NCI-H82 treated with DMSO at 0.1 percent for 48 hours (cell line): ENCODE data around the gene JMY.

Experiments used
- DNase-seq: peaks from one replicate; lab custom pipeline; 2025; ENCODE audit not compliant: unreplicated experiment; lab: John Stamatoyannopoulos, UW

JMY gene

DNA sequence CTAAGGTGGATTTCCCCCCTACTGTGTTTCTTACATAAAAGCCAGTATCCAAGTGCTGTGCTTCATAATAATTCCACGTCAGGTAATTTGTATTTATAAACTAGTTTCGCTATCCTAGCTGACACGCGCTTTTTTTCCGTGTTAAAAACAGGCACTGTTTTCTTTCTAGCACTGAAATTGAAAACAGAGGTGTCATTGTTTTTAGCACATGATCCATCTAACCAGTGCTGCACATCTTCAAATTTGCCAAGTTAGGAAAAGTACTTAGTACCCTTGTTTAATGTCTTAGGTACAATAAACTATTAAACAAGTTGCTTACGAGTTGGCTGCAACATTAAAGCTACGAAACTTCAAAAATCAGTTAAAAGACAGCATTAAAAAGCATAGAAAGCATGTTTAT is 49.9 kb downstream of the JMY start:
- no peak for DNase-seq

DNA sequence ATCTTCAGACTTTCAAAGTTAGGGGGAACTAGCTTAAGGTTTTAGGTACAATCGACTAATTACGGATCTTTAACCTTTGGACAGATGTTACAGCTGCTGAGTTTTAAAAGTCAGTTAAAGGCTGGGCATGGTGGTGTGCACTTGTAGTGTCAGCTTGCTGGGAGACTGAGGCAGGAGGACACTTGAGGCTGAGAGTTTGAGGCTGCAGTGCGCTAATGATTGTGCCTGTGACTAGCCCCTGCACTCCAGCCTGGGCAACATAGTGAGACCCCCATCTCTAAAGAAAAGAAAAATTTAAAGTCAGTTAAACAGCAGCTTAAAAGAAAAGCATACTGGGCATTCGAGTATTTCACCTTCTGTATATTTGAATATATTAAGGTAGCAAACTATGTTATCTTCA is 51.4 kb downstream of the JMY start:
- no peak for DNase-seq

DNA sequence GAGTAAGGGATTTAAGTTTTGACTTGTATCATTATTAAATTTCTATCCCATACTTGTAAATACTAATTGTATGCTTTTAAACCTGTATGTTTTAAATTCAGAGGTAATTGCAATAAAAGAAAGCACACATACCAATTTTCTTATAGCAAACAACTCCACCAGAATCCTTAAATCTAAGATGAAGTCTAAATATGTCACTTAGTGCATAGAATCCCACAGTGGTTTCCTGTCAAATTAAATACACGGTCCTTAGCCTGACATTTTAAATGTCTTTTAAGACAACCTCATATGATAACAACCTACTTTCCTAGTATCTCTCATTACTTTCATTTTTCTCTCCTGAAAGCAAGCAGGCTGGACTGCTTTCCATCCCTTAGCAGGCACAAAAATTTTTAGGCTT is 52.0 kb downstream of the JMY start:
- DNase-seq: no peak

DNA sequence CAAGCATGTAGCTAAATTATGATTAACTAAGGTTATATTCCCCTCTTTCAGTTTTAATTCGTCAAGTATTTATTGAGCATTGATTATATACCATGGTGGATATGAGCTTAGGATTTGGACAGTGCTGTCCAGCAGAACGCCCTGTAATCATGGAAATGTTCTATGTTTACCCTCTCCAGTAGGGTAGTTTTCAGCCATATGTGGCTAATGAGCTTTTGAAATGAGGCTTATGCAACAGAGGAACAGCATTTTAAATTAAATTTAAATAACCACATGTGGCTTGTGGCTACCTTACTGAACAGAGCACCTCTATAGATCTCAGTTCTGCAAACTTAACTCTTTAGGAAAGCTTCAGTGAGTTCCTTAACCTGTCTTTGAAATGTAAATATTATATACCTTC is 59.1 kb downstream of the JMY start:
- DNase-seq: no peak

DNA sequence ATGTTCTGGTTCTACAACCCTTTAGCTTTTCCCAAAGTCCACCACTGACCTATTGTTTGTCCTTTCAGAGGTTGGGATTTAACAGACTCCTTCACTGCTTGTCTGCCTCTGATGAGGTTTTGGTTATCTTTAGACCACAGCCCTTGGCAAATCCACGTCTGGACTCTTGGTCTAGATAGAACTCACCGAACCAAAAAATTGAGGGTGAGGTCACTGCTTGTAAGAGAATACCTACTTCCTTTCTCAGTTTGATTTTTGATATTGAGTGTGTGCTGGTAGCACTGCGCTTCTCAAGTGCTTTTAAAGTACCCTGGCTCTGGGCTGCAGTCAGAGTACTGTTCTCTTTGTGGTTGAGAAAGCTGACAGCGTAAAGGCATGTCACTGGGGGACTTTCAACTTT is 61.7 kb downstream of the JMY start:
- no peak for DNase-seq

DNA sequence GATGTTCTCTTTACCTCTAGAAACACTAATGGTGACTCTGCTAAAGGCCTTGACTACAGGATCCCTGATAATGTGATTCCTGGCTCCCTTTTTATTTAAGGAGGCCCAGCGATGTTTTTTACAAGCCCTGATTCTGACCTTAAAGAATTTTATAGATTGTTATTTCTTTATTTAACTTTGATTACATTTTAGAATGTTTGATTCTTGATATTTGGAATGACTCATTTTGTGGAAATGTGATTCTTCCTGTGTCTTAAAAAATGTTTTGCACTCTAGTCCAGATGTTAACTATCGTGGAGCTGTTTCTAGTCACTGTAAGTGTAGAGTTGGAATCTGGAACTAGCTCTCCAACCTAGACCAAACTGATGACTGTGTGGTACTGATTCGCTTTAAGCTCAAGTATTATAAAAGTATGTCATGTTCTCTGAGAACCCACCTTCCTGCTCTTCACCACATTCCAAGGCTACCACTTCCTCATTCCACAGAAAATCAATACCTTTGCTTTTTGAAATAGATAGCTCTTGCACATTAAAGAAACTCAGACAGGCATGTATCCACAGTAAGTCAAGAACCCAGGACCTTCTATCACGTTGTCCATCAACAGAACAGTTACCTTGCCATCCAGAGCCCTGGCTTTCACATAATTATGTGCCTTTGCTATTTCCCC is 65.2 kb downstream of the JMY start:
- DNase-seq: no peak

DNA sequence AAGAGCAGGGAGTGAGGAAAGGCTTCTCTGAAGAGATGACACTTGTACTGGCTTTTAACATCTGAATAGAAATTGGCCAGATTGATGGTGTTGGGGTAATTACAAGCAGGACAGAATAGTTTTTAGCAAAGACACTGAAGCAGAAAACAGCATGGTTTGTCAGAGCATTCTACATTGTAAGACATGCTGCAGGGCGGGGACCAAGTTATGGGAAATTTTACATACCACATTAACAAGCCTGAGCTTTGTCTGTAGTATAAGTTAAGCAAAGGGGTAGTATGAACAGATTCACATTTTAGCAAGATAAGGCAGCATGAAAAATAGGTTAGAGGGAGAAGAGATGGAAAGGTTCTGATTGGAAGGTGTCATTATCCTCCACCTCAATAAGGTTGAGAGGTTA is 66.5 kb downstream of the JMY start:
- DNase-seq: no peak

DNA sequence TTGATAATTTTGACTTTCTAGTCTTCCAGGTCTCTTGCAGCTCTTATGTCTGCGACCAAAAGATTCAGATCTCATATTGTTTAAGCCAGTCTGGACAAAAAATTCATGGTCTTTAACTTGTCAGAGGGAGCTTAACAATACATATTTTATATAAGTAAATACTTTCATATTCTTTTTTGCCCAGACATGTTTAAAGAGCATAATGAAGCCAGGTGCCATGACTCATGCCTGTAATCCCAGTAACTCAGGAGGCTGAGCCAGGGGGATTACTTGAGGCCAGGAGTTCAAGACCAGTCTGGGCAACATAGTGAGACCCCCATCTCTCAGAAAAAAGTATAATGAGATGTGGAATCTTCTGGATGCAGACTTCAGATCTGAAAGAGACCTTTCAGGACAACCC is 69.8 kb downstream of the JMY start:
- DNase-seq: no peak

DNA sequence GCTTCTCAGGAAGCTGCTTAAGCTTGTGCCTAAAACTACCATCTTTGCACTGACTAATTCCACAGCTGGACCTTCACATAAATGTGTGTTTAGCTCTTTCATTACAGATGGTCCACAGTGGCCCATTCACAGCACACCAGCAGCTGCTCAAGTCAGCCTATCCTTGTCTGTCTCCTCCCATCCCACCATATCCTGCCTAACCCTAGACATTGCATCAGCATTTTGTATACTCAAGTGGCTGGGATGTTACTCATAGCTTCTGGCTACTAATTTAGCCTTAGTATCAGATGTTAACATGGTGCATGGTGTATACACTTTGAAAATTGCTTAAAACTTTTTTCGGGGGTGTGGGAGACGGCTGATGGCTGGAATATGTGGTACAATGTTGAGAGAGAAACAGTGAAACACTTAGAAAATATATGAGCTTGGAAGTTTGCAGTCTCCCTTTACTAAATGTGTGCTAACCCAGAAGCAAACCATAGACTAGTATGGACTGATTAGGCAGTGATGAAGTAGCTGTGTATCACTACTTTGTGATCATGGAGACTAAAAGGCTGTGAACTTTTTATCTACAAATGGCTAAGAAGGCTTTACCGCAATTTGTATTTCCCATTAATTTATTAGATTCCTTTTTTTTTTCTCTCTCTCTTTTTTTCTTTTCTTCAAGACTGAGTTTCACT is 83.1 kb downstream of the JMY start:
- DNase-seq: no peak

DNA sequence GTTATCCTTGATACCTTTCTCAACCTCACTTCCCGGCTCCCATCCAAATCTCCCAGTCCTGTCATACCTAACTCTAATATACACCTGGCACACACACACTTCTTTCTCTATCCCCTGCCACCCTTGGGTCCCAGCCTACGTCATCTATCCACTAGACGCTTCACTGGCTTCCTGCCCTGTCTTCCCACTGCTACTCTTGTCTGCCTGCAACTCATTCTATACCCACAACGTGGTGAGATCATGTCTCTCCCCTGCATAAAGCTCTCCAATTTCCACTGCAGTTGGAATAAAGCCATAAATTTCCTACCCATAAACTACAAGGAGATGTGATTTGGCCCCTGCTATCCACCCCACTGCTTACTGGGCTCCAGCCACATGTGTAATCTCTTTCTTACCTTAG is 93.5 kb downstream of the JMY start:
- DNase-seq: no peak

DNA sequence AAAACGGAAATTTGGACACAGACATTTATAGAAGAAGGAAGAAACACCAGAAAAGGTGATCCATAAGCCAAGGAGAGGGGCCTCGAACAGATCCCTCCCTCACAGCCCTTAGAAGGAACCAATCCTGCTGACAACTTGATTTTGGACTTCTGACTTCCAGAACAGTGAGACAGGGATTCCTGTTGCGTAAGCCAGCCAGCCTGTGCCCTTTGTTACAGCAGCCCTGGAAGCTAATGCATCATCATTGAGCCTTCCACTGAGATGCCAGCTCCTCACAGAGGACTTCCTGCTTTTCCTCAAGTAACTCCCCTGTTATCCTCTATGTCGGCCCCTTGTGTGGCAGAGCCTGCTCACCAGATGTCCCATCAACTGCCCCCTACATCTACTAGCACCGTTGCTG is 94.1 kb downstream of the JMY start:
- DNase-seq: no peak

DNA sequence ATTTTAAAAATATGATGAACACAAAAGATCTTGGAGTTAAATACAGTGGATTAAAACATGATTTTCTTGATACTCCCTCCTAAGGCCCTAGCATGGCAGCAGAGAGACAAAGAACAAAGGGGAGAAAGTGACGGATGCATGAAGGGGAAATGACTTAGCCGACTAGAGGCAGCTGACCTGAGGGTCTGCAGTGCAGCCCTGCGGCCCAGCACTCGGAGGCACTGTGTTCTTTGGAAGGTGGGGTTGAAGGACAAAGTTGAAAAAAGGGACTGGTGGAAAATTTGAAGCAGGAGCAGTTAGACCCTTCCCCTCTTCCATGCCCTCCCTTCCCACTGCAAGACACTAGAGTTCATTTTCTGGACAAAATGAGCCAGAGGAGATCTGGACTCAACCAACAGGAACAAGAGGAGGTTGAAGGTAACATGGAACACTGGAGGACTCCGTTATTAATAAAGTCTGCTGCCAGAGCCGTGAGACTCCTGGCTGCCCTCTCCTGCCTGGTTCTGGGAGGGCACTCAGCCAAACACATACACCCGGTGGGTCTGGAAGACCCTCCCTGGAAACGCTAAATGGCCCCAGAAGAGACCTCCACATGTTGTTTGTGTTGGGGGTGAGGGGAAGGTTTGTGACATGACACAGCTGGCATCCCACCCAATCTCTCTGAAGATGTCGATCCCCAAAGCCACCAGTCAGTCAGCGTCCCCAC is 98.1 kb downstream of the JMY start:
- DNase-seq: no peak

DNA sequence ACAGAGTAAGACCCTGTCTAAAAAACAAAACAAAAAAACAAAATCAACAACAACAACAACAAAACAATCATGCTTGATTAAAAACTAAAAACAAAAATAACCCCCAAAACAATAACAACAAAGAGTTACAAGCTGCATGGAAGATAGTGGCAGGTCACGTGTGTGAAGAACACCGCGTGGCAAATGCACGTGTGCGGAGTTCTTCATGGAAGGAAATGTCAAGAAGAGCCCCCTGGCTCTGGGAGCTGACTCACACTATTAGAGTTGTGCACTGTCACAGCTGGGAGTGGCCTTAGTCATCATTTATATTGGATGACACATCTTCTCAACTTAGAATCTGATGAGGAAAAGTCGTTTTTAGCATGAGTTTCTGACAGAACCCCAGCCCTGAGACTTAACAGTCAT is 110.5 kb downstream of the JMY start:
- no peak for DNase-seq

DNA sequence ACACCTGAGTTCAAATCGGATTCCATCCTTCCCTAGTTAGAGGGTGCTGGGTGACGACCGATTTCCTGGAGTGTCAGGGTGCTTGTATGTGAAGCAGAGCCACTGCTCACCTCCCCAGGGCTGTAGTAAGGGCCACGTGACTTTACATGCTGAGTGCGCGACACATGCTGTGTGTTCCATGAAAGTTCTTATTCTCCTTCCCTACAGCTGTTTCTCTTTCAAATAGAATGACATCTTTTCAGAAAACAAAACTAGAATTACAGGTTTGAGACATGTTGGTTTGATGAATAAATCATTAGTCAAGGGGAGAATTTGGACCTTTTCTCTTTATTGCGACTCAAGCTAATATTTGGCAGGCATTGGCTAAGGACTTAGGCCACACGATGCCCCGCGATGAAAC is 113.1 kb downstream of the JMY start:
- DNase-seq: no peak

DNA sequence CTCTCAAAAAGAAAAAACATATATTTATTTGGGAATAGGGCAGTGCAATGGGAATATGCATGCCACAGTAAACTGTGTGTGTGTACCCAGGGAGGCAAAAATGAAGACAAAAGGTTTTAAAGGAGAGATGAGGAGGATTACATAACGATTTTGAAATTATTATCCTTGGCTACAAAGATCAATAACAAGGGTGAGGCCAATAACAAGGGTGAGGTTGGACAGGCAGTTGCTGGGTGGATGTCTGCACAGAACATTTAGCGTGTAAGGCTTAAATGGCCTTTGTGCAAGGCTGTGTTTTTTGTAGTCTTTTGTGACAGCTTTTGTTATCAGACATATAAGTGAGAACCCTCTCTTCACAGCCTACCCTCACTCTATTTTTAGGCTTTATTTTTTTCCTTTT is 114.0 kb downstream of the JMY start:
- no peak for DNase-seq

DNA sequence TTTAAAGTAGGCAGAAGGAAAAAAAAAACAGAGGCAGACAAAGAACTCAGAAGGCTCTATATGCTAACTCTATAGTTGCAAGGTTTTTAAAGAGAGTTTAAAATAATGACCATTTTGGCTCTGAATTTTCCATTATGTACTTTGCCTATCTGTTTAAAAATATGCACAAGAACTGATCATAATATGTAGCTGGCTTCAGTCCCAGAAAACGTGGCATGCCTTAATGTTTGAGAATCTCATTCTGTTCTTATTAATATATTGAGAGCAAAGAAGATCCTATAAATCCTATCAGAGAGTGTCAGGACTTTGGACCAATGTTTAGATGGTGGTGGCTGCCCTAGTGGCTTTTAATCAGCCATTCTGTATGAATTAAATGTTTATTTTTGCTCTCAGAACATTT is 121.5 kb downstream of the JMY start:
- no peak for DNase-seq
